AG04450 (cell line): Measurements from ENCODE around the gene SLC34A1. TPM values are rescaled to one million over a fixed set of nuclear protein-coding genes. Genes with fewer than 3 reads are reported as not detected.

ENCODE experiments used
- CTCF ChIA-PET: fragments of 300-600, 350-600 bp; formaldehyde crosslinking; extraction: SDS; loops from one replicate; lab custom pipeline; 2022; ENCODE audit warnings: antibody characterized with exemption, inconsistent platforms; lab: Charles Lee
- POLR2A ChIA-PET: fragments of 350-600 bp; formaldehyde crosslinking; extraction: SDS; loops from one replicate; lab custom pipeline; 2021; ENCODE audit warnings: antibody characterized with exemption, inconsistent platforms; lab: Yijun Ruan, JAX
- DNase-seq: peaks from one replicate; pipeline ENCODE4 v3.0.0-alpha.2; 2011; ENCODE audit warnings: low read depth, low spot score
- H3K27ac ChIP-seq: one replicate; pipeline ENCODE4 v1.5.1; 2012; ENCODE audit warnings: low read depth, low read length, control low read depth
- H3K27me3 ChIP-seq: one replicate; pipeline ENCODE4 v1.6.0; 2012; ENCODE audit warnings: low read length; ENCODE audit not compliant: control insufficient read depth, insufficient read depth
- H3K4me3 ChIP-seq: 2 replicates; pipeline ENCODE4 v1.5.1; 2011; ENCODE audit warnings: mild to moderate bottlenecking, low read depth, low read length, control low read depth
- H3K9me3 ChIP-seq: 2 replicates; pipeline ENCODE4 v1.5.1; 2012; ENCODE audit warnings: low read length; ENCODE audit not compliant: control insufficient read depth, insufficient read depth
- polyA plus RNA-seq: library from polyadenylated mRNA; depleted of rRNA; stranded (reverse); fragments of >200 nt; gene quantifications from 2 replicates; pipeline ENCODE4 v1.2.3, GENCODE V29; 2011
- TF ChIP-seq, protein P1 (sequence below): IDR thresholded peaks from 2 replicates; pipeline ENCODE4 v1.5.1; 2011; ENCODE audit warnings: low read depth, low read length, control low read depth, inconsistent platforms

The SLC34A1 gene
- polyA plus RNA-seq, 1 experiment, result not detected

GRCh38 chr5:177392765-177393164 lies 8.5 kb downstream of the SLC34A1 start:
- TF ChIP-seq, protein P1, sequence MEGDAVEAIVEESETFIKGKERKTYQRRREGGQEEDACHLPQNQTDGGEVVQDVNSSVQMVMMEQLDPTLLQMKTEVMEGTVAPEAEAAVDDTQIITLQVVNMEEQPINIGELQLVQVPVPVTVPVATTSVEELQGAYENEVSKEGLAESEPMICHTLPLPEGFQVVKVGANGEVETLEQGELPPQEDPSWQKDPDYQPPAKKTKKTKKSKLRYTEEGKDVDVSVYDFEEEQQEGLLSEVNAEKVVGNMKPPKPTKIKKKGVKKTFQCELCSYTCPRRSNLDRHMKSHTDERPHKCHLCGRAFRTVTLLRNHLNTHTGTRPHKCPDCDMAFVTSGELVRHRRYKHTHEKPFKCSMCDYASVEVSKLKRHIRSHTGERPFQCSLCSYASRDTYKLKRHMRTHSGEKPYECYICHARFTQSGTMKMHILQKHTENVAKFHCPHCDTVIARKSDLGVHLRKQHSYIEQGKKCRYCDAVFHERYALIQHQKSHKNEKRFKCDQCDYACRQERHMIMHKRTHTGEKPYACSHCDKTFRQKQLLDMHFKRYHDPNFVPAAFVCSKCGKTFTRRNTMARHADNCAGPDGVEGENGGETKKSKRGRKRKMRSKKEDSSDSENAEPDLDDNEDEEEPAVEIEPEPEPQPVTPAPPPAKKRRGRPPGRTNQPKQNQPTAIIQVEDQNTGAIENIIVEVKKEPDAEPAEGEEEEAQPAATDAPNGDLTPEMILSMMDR, result no peak

GRCh38 chr5:177393206-177393765 lies 9.1 kb downstream of the SLC34A1 start:
- CTCF ChIA-PET, result interaction anchor here (0.8 to 7.0 kb wide), 4 partner anchors 10 to 279 kb away, joined by 3 to 120 read pairs (median 6); partner anchors contain the start of gene PFN3
- TF ChIP-seq, protein P1, result no peak
- peaks cover 29% of the 10 kb centered on the region for H3K27me3 ChIP-seq
- H3K9me3 ChIP-seq, result no peaks in the 10 kb centered on the region
- no peak overlapping the region for H3K4me3 ChIP-seq
- H3K27ac ChIP-seq, result no peak overlapping the region
- POLR2A ChIA-PET, result interaction anchor here (0.7 kb wide), 1 partner anchor 57 kb away, joined by 3 read pairs; no protein-coding TSS in a partner anchor
- DNase-seq, result no peak

More at GRCh38 chr5:177392765-177393164, 8.5 kb downstream of the SLC34A1 start:
- ChIA-PET CTCF (interaction anchor here (0.8 to 7.0 kb wide), 5 partner anchors 10 to 279 kb away, joined by 3 to 120 read pairs (median 6); partner anchors contain the start of gene PFN3), POLR2A (interaction anchor here (0.5 to 0.7 kb wide), 2 partner anchors 58 to 70 kb away, joined by 3 read pairs; no protein-coding TSS in a partner anchor)
- Histone ChIP-seq H3K27me3 (peaks cover 26% of the 10 kb centered on the region), H3K27ac (no peak overlapping the region), H3K9me3 (no peaks in the 10 kb centered on the region), H3K4me3 (no peak overlapping the region)
- no peak for DNase-seq

DNA sequence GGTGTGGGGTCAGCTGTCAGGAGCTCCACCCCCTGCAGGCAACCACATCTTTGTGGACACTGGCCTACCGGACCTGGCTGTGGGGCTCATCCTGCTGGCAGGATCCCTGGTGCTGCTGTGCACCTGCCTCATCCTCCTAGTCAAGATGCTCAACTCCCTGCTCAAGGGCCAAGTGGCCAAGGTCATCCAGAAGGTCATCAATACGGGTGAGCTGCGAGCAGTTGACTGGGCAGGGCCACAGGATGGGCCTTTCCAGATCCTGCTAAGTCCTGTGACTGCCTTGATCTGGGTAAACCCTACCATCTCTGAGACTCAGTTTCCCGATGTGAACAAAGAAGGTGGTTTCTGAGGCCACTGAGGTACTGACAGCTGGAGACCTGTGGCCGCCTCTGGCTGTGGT lies 9.8 kb downstream of the SLC34A1 start:
- H3K27me3 ChIP-seq, result peaks cover 34% of the 10 kb centered on the region
- no peaks in the 10 kb centered on the region for H3K9me3 ChIP-seq
- TF ChIP-seq, protein P1, result no peak
- no peak overlapping the region for H3K4me3 ChIP-seq
- ChIA-PET POLR2A (no interaction called here), CTCF (interaction anchor here (1.9 to 7.0 kb wide), 2 partner anchors 9 to 59 kb away, joined by 6 to 120 read pairs; partner anchors contain the start of gene PFN3)
- H3K27ac ChIP-seq, result no peak overlapping the region
- no peak for DNase-seq

DNA sequence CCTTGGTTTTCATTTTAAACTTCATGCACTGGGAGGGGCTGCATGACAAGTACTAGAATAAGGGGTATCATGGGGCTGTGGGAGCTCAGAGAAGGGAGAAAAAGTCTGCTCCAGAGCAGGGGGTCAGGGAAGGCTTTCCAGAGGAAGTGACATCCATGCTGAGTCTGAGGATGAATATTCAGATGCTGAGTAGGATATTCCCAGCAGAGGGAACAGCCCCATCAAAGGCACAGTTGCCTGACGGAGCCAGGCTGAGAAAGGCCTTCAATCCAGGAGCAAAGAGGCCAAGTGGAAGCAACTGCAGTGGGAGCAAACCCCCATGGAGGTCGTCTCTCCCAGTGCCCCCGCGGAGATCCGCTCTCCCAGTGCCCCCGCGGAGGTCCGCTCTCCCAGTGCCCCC lies 11.8 kb downstream of the SLC34A1 start:
- TF ChIP-seq, protein P1, result no peak

DNA sequence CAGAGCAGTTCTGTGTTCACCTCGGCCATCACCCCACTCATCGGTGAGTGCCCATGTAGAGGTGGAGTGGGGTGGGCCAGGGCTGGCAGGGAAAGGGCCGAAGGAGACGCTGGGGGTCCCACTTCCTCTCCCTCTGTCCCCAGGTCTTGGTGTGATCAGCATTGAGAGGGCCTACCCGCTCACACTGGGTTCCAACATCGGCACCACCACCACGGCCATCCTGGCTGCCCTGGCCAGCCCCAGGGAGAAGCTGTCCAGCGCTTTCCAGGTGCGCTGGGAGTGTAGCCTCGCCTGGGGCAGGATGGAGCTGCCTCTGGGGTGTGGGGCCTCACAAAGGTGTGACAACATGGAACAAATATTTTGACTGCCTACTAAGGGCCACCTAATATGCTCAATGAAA lies 12.6 kb downstream of the SLC34A1 start:
- no peak for DNase-seq
- peaks cover 7% of the 10 kb centered on the region; the same call in 1 of the 2 replicates for H3K9me3 ChIP-seq
- H3K27ac ChIP-seq, result no peak overlapping the region
- peaks cover 60% of the 10 kb centered on the region for H3K27me3 ChIP-seq
- CTCF ChIA-PET, result no interaction called here
- H3K4me3 ChIP-seq, result no peak overlapping the region
- POLR2A ChIA-PET, result no interaction called here
- TF ChIP-seq, protein P1, result no peak

More for the DNA sequence above, 11.8 kb downstream of the SLC34A1 start:
- Histone ChIP-seq H3K27ac (no peak overlapping the region), H3K27me3 (peaks cover 52% of the 10 kb centered on the region), H3K4me3 (no peak overlapping the region), H3K9me3 (peaks cover 7% of the 10 kb centered on the region; the same call in 1 of the 2 replicates)
- POLR2A ChIA-PET, result interaction anchor here (0.8 kb wide), 1 partner anchor 45 kb away, joined by 5 read pairs; the partner anchor contains the start of gene LMAN2
- no peak for DNase-seq
- CTCF ChIA-PET, result no interaction called here
